NCI-H774 (cell line): Measurements from ENCODE around the gene ATAD3A.
A peak's percentile ranks its signal among the peaks of the same experiment; 100 is the strongest.
"Not testable (repeated sequence)": the region's sequence is repeated elsewhere in the genome, so short reads cannot be mapped to it uniquely, and the experiment has no call there.

ENCODE experiments used
- DNase-seq: peaks from one replicate; lab custom pipeline; 2025; lab: John Stamatoyannopoulos, UW

The ATAD3A gene

GRCh38 chr1:1489861-1490260, 22.1 kb upstream of the ATAD3A start:
- DNase-seq, result no peak

GRCh38 chr1:1490633-1491230, 21.2 kb upstream of the ATAD3A start:
- no peak for DNase-seq

GRCh38 chr1:1491601-1492000, 20.4 kb upstream of the ATAD3A start:
- DNase-seq, result no peak

- not testable (repeated sequence) for DNase-seq
Observed at GRCh38 chr1:1494311-1494710, 17.7 kb upstream of the ATAD3A start.

- not testable (repeated sequence) for DNase-seq
Observed at GRCh38 chr1:1495461-1495975, 16.4 kb upstream of the ATAD3A start.

GRCh38 chr1:1504777-1505365, 7.1 kb upstream of the ATAD3A start:
- DNase-seq, result peak; percentile 35

- not testable (repeated sequence) for DNase-seq
Observed at GRCh38 chr1:1505366-1505798, 6.6 kb upstream of the ATAD3A start.

- not testable (repeated sequence) for DNase-seq
Observed at GRCh38 chr1:1505801-1506200, 6.2 kb upstream of the ATAD3A start.

- no peak for DNase-seq
Observed at GRCh38 chr1:1507305-1507704, 4.7 kb upstream of the ATAD3A start.

- DNase-seq, result not testable (repeated sequence)
Observed at GRCh38 chr1:1508775-1509464, 3.0 kb upstream of the ATAD3A start.

GRCh38 chr1:1509465-1509850, 2.5 kb upstream of the ATAD3A start:
- not testable (repeated sequence) for DNase-seq

GRCh38 chr1:1510912-1511532, 940 bp upstream of the ATAD3A start:
- peak; percentile 57 for DNase-seq

GRCh38 chr1:1512425-1512824, 463 bp downstream of the ATAD3A start:
- not testable (repeated sequence) for DNase-seq

GRCh38 chr1:1513675-1514074, 1.7 kb downstream of the ATAD3A start:
- DNase-seq, result not testable (repeated sequence)

- DNase-seq, result not testable (repeated sequence)
Observed at GRCh38 chr1:1514376-1514775, 2.4 kb downstream of the ATAD3A start.

GRCh38 chr1:1516923-1517322, 5.0 kb downstream of the ATAD3A start:
- not testable (repeated sequence) for DNase-seq

- no peak for DNase-seq
Observed at GRCh38 chr1:1517973-1518620, 6.1 kb downstream of the ATAD3A start.

- DNase-seq, result not testable (repeated sequence)
Observed at GRCh38 chr1:1518621-1519007, 6.7 kb downstream of the ATAD3A start.

- DNase-seq, result not testable (repeated sequence)
Observed at GRCh38 chr1:1519805-1520505, 8.0 kb downstream of the ATAD3A start.

- no peak for DNase-seq
Observed at GRCh38 chr1:1521331-1521730, 9.4 kb downstream of the ATAD3A start.

- not testable (repeated sequence) for DNase-seq
Observed at GRCh38 chr1:1522536-1522935, 10.6 kb downstream of the ATAD3A start.
